LNCaP clone FGC (cell line): Measurements from ENCODE around the gene DGKQ.

Experiments
- DNase-seq: peaks from one replicate; pipeline ENCODE4 v3.0.0-alpha.2; 2011; ENCODE audit warnings: low read depth
- H3K4me3 ChIP-seq: 2 replicates; pipeline ENCODE4 v1.5.1; 2011; ENCODE audit warnings: mild to moderate bottlenecking, low read depth, low read length, control low read depth
- TF ChIP-seq, protein P1 (sequence below): IDR thresholded peaks from 2 replicates; pipeline ENCODE4 v1.5.1; 2012; ENCODE audit warnings: mild to moderate bottlenecking; ENCODE audit not compliant: control insufficient read depth, insufficient read depth; ENCODE audit errors: extremely low read depth

Gene DGKQ

GRCh38 chr4:1019320-1019719 lies 46.0 kb upstream of the DGKQ start:
- TF ChIP-seq, protein P1, sequence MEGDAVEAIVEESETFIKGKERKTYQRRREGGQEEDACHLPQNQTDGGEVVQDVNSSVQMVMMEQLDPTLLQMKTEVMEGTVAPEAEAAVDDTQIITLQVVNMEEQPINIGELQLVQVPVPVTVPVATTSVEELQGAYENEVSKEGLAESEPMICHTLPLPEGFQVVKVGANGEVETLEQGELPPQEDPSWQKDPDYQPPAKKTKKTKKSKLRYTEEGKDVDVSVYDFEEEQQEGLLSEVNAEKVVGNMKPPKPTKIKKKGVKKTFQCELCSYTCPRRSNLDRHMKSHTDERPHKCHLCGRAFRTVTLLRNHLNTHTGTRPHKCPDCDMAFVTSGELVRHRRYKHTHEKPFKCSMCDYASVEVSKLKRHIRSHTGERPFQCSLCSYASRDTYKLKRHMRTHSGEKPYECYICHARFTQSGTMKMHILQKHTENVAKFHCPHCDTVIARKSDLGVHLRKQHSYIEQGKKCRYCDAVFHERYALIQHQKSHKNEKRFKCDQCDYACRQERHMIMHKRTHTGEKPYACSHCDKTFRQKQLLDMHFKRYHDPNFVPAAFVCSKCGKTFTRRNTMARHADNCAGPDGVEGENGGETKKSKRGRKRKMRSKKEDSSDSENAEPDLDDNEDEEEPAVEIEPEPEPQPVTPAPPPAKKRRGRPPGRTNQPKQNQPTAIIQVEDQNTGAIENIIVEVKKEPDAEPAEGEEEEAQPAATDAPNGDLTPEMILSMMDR: no peak
- no peak overlapping the region for H3K4me3 ChIP-seq
- no peak for DNase-seq

DNA sequence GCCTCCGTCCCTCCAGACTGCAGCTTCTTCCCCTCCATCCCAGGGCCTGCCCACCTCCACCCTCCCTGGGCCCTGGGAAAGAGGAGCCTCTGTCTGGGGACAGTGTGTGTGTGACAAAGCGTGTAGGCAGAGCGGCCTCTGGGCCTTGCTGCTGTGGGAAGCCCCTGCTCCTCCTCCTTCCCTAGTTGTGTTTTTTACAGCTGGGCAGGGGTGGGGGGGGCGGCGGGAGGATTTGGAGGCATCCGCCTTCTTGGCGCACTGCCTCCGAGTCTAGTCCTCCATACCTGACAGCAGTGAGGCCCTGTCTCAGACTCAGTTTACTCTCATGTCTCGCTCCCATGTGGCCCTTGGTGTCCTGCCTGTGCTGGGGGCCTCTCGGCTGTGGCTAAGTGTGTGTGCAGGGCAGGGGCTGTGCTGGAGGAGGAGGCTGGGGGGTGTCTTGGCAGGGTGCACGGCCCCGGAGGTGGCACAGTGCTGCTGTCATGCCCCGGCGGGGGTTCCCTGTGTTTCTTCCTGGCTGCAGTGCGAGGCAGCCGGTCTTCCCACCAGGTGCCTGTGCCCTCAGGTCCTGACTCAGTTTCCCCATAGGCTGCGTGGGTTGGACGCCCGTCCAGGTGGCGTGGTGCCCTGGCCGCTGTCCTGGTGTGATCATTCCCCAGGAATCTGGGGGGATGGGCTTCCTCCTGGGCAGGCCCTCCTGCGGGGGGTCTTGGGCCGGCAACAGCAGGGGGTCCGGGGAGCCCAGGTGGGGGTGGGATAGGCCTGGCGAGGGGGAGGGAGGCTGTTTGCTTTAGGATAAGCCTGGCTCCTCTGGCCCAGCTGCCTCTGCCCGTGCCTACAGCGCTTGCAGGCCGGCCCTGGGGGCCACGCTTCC lies 45.0 kb upstream of the DGKQ start:
- no peak overlapping the region for H3K4me3 ChIP-seq
- DNase-seq: no peak
- TF ChIP-seq, protein P1: no peak

- DNase-seq: no peak
- TF ChIP-seq, protein P1: no peak
- H3K4me3 ChIP-seq: no peak overlapping the region
These were observed 44.3 kb upstream of the DGKQ start for GRCh38 chr4:1017706-1018105.

GRCh38 chr4:1017211-1017610 lies 43.8 kb upstream of the DGKQ start:
- TF ChIP-seq, protein P1: no peak
- DNase-seq: no peak
- no peak overlapping the region for H3K4me3 ChIP-seq

DNA sequence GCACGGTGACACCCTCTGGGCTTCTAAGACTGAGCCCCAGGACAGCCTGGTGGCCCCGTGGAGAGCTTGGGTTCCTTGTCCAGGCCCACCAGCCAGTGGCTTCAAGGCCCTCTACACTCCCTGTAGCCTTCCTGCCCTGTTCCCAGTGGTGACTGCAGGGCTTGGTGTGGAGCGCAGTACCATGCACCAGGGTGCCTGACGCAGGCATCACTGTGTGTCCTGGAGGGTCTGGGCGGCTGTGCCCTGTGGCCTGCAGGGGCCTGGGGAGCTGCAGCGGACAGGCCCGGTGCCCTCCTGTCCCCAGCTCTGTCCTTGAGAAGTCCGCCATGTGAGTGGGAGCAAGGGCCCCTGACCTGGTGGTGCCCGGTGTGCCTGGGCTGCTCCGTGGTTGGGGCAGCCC lies 42.4 kb upstream of the DGKQ start:
- H3K4me3 ChIP-seq: no peak overlapping the region
- TF ChIP-seq, protein P1: no peak
- DNase-seq: no peak

DNA sequence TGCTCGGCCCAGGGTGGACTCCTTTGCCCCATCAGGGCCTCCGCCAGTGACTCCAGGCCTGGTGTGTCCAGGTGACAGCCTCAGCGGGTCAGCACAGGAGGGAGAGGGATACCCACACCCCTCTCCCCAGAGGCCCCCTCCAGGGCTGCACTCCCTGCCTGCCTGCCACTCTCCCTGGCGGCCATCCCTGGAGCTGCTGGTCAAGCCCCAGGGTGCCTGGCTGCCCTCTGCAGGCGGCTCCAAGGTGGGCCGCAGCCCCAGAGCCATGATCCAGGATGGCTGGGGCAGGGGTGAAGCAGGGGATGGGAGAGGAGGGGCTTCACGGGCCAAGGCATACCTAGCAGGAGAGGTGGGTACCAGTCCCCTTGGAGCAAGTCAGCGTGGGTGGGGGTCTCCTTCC lies 41.8 kb upstream of the DGKQ start:
- H3K4me3 ChIP-seq: no peak overlapping the region
- DNase-seq: no peak
- TF ChIP-seq, protein P1: no peak
